WTC11 (cell line): ENCODE results near the gene KSR1. TPM values are rescaled to one million over a fixed set of nuclear protein-coding genes. Genes with fewer than 3 reads are reported as not detected.

ENCODE experiments used
- ATAC-seq: fragments of 200-7000 bp; cut with Tn5 transposase; 2 replicates; pipeline ENCODE4 v1.10.0; 2021; ENCODE audit warnings: mild to moderate bottlenecking, moderate library complexity
- CTCF ChIA-PET: fragments of 300-600 bp; sonication (Branson Sonifier 250); formaldehyde crosslinking; loops from one replicate; lab custom pipeline; 2021; ENCODE audit warnings: antibody characterized with exemption; lab: Charles Lee
- POLR2A ChIA-PET: fragments of 350-600 bp; sonication (Branson Sonifier 250); formaldehyde crosslinking; loops from one replicate; lab custom pipeline; 2021; ENCODE audit warnings: antibody characterized with exemption; lab: Charles Lee
- DNase-seq: peaks from one replicate; pipeline ENCODE4 v3.0.0; 2021; ENCODE audit warnings: low spot score
- H3K27ac Mint-ChIP-seq: 2 replicates; pipeline ENCODE4 v1.8.0; 2021; ENCODE audit warnings: mixed read lengths
- H3K27me3 Mint-ChIP-seq: 2 replicates; pipeline ENCODE4 v1.8.0; 2021; ENCODE audit warnings: low read depth, mild to moderate bottlenecking, moderate library complexity, mixed read lengths
- H3K36me3 Mint-ChIP-seq: 2 replicates; pipeline ENCODE4 v1.8.0; 2021; ENCODE audit warnings: mixed read lengths
- H3K4me1 Mint-ChIP-seq: 2 replicates; pipeline ENCODE4 v1.8.0; 2022; ENCODE audit warnings: mixed read lengths
- H3K4me3 Mint-ChIP-seq: 2 replicates; pipeline ENCODE4 v1.8.0; 2021; ENCODE audit warnings: mild to moderate bottlenecking, moderate library complexity, mixed read lengths
- H3K9me3 Mint-ChIP-seq: 2 replicates; pipeline ENCODE4 v1.8.0; 2021; ENCODE audit warnings: mixed read lengths
- FOXJ3 ChIP-seq: sonication (generic); formaldehyde crosslinking; IDR thresholded peaks from 2 replicates; pipeline ENCODE4 v1.9.0; 2021; ENCODE audit warnings: missing genetic modification reagents, mild to moderate bottlenecking, borderline replicate concordance
- IRF1 ChIP-seq: sonication (generic); formaldehyde crosslinking; IDR thresholded peaks from 2 replicates; pipeline ENCODE4 v1.8.0; 2023; ENCODE audit warnings: missing genetic modification reagents
- JUN ChIP-seq: sonication (generic); formaldehyde crosslinking; IDR thresholded peaks from 2 replicates; pipeline ENCODE4 v1.8.0; 2023; ENCODE audit warnings: mild to moderate bottlenecking, missing genetic modification reagents
- MLX ChIP-seq: sonication (generic); formaldehyde crosslinking; IDR thresholded peaks from 2 replicates; pipeline ENCODE4 v1.8.1; 2023; ENCODE audit warnings: mild to moderate bottlenecking, missing genetic modification reagents, moderate library complexity
- NFE2L1 ChIP-seq: sonication (generic); formaldehyde crosslinking; IDR thresholded peaks from 2 replicates; pipeline ENCODE4 v1.8.1; 2023; ENCODE audit warnings: missing genetic modification reagents
- PREB ChIP-seq: sonication (generic); formaldehyde crosslinking; IDR thresholded peaks from 2 replicates; pipeline ENCODE4 v1.8.1; 2022; ENCODE audit warnings: mild to moderate bottlenecking, missing genetic modification reagents, moderate library complexity, borderline replicate concordance
- RORB ChIP-seq: fragments of 250-450 bp; sonication (Bioruptor Pico); IDR thresholded peaks from 2 replicates; pipeline ENCODE4 v1.9.0; 2021; ENCODE audit warnings: mild to moderate bottlenecking
- TP53 ChIP-seq: sonication (generic); formaldehyde crosslinking; IDR thresholded peaks from 2 replicates; pipeline ENCODE4 v1.8.1; 2023; ENCODE audit warnings: mild to moderate bottlenecking, missing genetic modification reagents
- ZBTB43 ChIP-seq: sonication (generic); formaldehyde crosslinking; IDR thresholded peaks from 2 replicates; pipeline ENCODE4 v1.8.1; 2023; ENCODE audit warnings: mild to moderate bottlenecking, missing genetic modification reagents
- ZNF121 ChIP-seq: sonication (generic); formaldehyde crosslinking; IDR thresholded peaks from 2 replicates; pipeline ENCODE4 v1.8.0; 2023; ENCODE audit warnings: missing genetic modification reagents
- ZNF512 ChIP-seq: sonication (generic); formaldehyde crosslinking; IDR thresholded peaks from 2 replicates; pipeline ENCODE4 v1.8.1; 2022; ENCODE audit warnings: missing genetic modification reagents, borderline replicate concordance
- total RNA-seq: library from RNA; stranded (reverse); gene quantifications from 3 replicates; pipeline ENCODE4 v1.2.3, GENCODE V29; 2021
- TF ChIP-seq, protein P1 (sequence below): sonication (generic); formaldehyde crosslinking; IDR thresholded peaks from 2 replicates; pipeline ENCODE4 v1.8.0; 2022; ENCODE audit warnings: mild to moderate bottlenecking, missing genetic modification reagents
- TF ChIP-seq, protein P2 (sequence below): sonication (generic); formaldehyde crosslinking; IDR thresholded peaks from 2 replicates; pipeline ENCODE4 v1.8.1; 2023; ENCODE audit warnings: mild to moderate bottlenecking, moderate library complexity, missing genetic modification reagents
- TF ChIP-seq, protein P3 (sequence below): sonication (generic); formaldehyde crosslinking; IDR thresholded peaks from 2 replicates; pipeline ENCODE4 v1.8.0; 2023; ENCODE audit warnings: missing genetic modification reagents, mild to moderate bottlenecking, borderline replicate concordance
- TF ChIP-seq, protein P4 (sequence below): fragments of 250-450 bp; sonication (Bioruptor Pico); IDR thresholded peaks from 2 replicates; pipeline ENCODE4 v1.9.0; 2021; ENCODE audit warnings: moderate library complexity, mild to moderate bottlenecking, inconsistent platforms, borderline replicate concordance
- TF ChIP-seq, protein P5 (sequence below): sonication (generic); formaldehyde crosslinking; conservative IDR thresholded peaks from 2 replicates; pipeline ENCODE4 v1.8.1; 2022; ENCODE audit warnings: mild to moderate bottlenecking, missing genetic modification reagents

Gene KSR1
- total RNA-seq, 1 experiment from 2014 or later, result 45.5 TPM

DNA sequence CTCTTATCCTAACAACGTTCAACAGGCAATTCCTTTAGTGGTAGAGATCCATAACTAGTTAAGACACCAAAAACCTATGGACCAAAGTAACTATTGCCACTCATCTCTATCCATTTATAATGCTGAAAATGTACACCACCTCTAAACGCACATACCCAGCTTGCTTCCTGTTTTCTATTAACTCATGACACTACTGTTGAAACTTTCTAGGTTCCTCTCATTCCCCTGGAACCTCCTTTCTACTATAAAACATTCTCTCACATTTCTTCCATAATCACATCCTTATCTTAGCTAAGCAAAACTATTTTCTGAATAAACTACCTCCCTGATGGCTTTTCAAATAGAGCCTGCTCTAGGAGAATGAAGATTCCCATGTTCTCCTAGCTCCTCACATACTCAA lies 42.9 kb upstream of the KSR1 start (continued):
- TF ChIP-seq, protein P1, sequence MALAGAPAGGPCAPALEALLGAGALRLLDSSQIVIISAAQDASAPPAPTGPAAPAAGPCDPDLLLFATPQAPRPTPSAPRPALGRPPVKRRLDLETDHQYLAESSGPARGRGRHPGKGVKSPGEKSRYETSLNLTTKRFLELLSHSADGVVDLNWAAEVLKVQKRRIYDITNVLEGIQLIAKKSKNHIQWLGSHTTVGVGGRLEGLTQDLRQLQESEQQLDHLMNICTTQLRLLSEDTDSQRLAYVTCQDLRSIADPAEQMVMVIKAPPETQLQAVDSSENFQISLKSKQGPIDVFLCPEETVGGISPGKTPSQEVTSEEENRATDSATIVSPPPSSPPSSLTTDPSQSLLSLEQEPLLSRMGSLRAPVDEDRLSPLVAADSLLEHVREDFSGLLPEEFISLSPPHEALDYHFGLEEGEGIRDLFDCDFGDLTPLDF, result no peak
- no peak for TF ChIP-seq PREB (CRISPR knock-in tag)
- TF ChIP-seq, protein P2, sequence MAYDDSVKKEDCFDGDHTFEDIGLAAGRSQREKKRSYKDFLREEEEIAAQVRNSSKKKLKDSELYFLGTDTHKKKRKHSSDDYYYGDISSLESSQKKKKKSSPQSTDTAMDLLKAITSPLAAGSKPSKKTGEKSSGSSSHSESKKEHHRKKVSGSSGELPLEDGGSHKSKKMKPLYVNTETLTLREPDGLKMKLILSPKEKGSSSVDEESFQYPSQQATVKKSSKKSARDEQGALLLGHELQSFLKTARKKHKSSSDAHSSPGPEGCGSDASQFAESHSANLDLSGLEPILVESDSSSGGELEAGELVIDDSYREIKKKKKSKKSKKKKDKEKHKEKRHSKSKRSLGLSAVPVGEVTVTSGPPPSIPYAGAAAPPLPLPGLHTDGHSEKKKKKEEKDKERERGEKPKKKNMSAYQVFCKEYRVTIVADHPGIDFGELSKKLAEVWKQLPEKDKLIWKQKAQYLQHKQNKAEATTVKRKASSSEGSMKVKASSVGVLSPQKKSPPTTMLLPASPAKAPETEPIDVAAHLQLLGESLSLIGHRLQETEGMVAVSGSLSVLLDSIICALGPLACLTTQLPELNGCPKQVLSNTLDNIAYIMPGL (CRISPR knock-in tag), result no peak

- Mint-ChIP-seq H3K4me3 (no peak overlapping the region), H3K36me3 (no peaks in the 10 kb centered on the region), H3K27me3 (peaks cover 3% of the 10 kb centered on the region; the same call in 1 of the 2 replicates), H3K27ac (no peak overlapping the region), H3K4me1 (no peaks in the 10 kb centered on the region), H3K9me3 (no peaks in the 10 kb centered on the region)
- ATAC-seq, result no peak
- no peak for TF ChIP-seq FOXJ3 (CRISPR knock-in tag)
- TF ChIP-seq TP53 (CRISPR knock-in tag), result no peak
- TF ChIP-seq, protein P3, sequence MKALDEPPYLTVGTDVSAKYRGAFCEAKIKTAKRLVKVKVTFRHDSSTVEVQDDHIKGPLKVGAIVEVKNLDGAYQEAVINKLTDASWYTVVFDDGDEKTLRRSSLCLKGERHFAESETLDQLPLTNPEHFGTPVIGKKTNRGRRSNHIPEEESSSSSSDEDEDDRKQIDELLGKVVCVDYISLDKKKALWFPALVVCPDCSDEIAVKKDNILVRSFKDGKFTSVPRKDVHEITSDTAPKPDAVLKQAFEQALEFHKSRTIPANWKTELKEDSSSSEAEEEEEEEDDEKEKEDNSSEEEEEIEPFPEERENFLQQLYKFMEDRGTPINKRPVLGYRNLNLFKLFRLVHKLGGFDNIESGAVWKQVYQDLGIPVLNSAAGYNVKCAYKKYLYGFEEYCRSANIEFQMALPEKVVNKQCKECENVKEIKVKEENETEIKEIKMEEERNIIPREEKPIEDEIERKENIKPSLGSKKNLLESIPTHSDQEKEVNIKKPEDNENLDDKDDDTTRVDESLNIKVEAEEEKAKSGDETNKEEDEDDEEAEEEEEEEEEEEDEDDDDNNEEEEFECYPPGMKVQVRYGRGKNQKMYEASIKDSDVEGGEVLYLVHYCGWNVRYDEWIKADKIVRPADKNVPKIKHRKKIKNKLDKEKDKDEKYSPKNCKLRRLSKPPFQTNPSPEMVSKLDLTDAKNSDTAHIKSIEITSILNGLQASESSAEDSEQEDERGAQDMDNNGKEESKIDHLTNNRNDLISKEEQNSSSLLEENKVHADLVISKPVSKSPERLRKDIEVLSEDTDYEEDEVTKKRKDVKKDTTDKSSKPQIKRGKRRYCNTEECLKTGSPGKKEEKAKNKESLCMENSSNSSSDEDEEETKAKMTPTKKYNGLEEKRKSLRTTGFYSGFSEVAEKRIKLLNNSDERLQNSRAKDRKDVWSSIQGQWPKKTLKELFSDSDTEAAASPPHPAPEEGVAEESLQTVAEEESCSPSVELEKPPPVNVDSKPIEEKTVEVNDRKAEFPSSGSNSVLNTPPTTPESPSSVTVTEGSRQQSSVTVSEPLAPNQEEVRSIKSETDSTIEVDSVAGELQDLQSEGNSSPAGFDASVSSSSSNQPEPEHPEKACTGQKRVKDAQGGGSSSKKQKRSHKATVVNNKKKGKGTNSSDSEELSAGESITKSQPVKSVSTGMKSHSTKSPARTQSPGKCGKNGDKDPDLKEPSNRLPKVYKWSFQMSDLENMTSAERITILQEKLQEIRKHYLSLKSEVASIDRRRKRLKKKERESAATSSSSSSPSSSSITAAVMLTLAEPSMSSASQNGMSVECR (CRISPR knock-in tag), result no peak
- TF ChIP-seq IRF1 (CRISPR knock-in tag), result no peak
- no peak for TF ChIP-seq RORB (CRISPR knock-in tag)
- no peak for TF ChIP-seq MLX (CRISPR knock-in tag)
- ChIA-PET CTCF (interaction anchor here (2.0 kb wide), 1 partner anchor 189 kb away, joined by 7 read pairs; no protein-coding TSS in a partner anchor), POLR2A (no interaction called here)
- no peak for DNase-seq
Observed at GRCh38 chr17:27413792-27414191, 42.5 kb upstream of the KSR1 start.

- Mint-ChIP-seq H3K4me3 (no peak overlapping the region), H3K9me3 (no peaks in the 10 kb centered on the region), H3K27me3 (peaks cover 1% of the 10 kb centered on the region; the same call in 1 of the 2 replicates), H3K27ac (no peak overlapping the region), H3K36me3 (no peaks in the 10 kb centered on the region), H3K4me1 (no peaks in the 10 kb centered on the region)
- ATAC-seq, result no peak
- ChIA-PET POLR2A (no interaction called here), CTCF (interaction anchor here (2.0 kb wide), 1 partner anchor 189 kb away, joined by 7 read pairs; no protein-coding TSS in a partner anchor)
- no peak for DNase-seq
- TF ChIP-seq ZNF121 (no peak), ZNF512 (CRISPR knock-in tag) (no peak), NFE2L1 (CRISPR knock-in tag) (no peak), JUN (CRISPR knock-in tag) (no peak), ZBTB43 (CRISPR knock-in tag) (no peak)
- TF ChIP-seq, protein P4, sequence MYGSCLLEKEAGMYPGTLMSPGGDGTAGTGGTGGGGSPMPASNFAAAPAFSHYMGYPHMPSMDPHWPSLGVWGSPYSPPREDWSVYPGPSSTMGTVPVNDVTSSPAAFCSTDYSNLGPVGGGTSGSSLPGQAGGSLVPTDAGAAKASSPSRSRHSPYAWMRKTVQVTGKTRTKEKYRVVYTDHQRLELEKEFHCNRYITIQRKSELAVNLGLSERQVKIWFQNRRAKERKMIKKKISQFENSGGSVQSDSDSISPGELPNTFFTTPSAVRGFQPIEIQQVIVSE, result no peak
- TF ChIP-seq, protein P5, sequence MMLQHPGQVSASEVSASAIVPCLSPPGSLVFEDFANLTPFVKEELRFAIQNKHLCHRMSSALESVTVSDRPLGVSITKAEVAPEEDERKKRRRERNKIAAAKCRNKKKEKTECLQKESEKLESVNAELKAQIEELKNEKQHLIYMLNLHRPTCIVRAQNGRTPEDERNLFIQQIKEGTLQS (CRISPR knock-in tag), result no peak
- TF ChIP-seq, protein P2 (CRISPR knock-in tag), result no peak
Observed at GRCh38 chr17:27414271-27414670, 42.0 kb upstream of the KSR1 start.
